OCI-LY3 (cell line): ENCODE data around the gene DGKG.
A peak's percentile ranks its signal among the peaks of the same experiment; 100 is the strongest.

ENCODE experiments used
- H2AFZ ChIP-seq: fragments of 200-600, 300-600 bp; shearing (Covaris generic); 2 replicates; pipeline ENCODE4 v1.6.0; 2014; ENCODE audit warnings: antibody characterized with exemption, low read depth, low read length
- H3K27ac ChIP-seq: fragments of 200-600, 300-600 bp; sonication (generic); 2 replicates; pipeline ENCODE4 v1.5.1; 2014; ENCODE audit warnings: mild to moderate bottlenecking, low read length, moderate library complexity, mixed read lengths
- H3K27me3 ChIP-seq: fragments of 200-600, 300-600 bp; sonication (generic); 2 replicates; pipeline ENCODE4 v1.6.1; 2014; ENCODE audit warnings: low read depth, low read length, mixed read lengths
- H3K36me3 ChIP-seq: fragments of 200-600, 300-600 bp; sonication (generic); replicated peaks from 2 replicates; pipeline ENCODE3; 2014; ENCODE audit warnings: low read depth, low read length, mixed read lengths
- H3K4me1 ChIP-seq: fragments of 300-600, 200-600 bp; sonication (generic); 2 replicates; pipeline ENCODE4 v1.6.1; 2014; ENCODE audit warnings: low read length, mixed read lengths
- H3K4me2 ChIP-seq: fragments of 200-600, 300-600 bp; sonication (generic); 2 replicates; pipeline ENCODE4 v1.6.1; 2014; ENCODE audit warnings: low read length, mixed read lengths
- H3K4me3 ChIP-seq: fragments of 300-600, 200-600 bp; sonication (generic); 2 replicates; pipeline ENCODE4 v1.5.1; 2014; ENCODE audit warnings: antibody characterized with exemption, mild to moderate bottlenecking, low read length, moderate library complexity
- H3K79me2 ChIP-seq: fragments of 300-600, 200-600 bp; shearing (Covaris generic); 2 replicates; pipeline ENCODE4 v1.6.1; 2014; ENCODE audit warnings: mild to moderate bottlenecking, low read length, mixed read lengths
- H3K9ac ChIP-seq: fragments of 300-600, 200-600 bp; shearing (Covaris generic); 2 replicates; pipeline ENCODE4 v1.6.0; 2014; ENCODE audit warnings: mild to moderate bottlenecking, low read length, moderate library complexity
- H3K9me3 ChIP-seq: fragments of 200-600, 300-600 bp; shearing (Covaris generic); 2 replicates; pipeline ENCODE4 v1.6.1; 2014; ENCODE audit warnings: low read length, mixed read lengths; ENCODE audit not compliant: insufficient read depth
- H4K20me1 ChIP-seq: fragments of 200-600, 300-600 bp; sonication (generic); 2 replicates; pipeline ENCODE4 v1.6.1; 2016; ENCODE audit warnings: low read length, mixed read lengths; ENCODE audit not compliant: insufficient read depth
- EZH2phosphoT487 ChIP-seq: fragments of 200-600 bp; shearing (Covaris generic); IDR thresholded peaks from 2 replicates; pipeline ENCODE4 v1.6.1; 2018; ENCODE audit warnings: antibody characterized with exemption, mixed run types, low read depth
- TF ChIP-seq, protein P1 (sequence below): fragments of 200-600, 300-600 bp; sonication (generic); IDR thresholded peaks from 2 replicates; pipeline ENCODE4 v1.5.1; 2014; ENCODE audit warnings: antibody characterized with exemption, low read length, low read depth

Gene DGKG

GRCh38 chr3:186108106-186108940 lies 253.7 kb downstream of the DGKG start:
- peak overlapping the region; percentile 80 for H3K9ac ChIP-seq
- no peaks in the 10 kb centered on the region for H3K9me3 ChIP-seq
- H3K4me2 ChIP-seq: peak overlapping the region; percentile 88
- H3K79me2 ChIP-seq: peaks cover 28% of the 10 kb centered on the region
- peak overlapping the region; percentile 62 for H3K27ac ChIP-seq
- peak overlapping the region; percentile 92 for H3K4me3 ChIP-seq
- H3K4me1 ChIP-seq: peaks cover 52% of the 10 kb centered on the region
- peaks cover 19% of the 10 kb centered on the region for H3K27me3 ChIP-seq
- peaks cover 23% of the 10 kb centered on the region for H4K20me1 ChIP-seq
- TF ChIP-seq, protein P1, sequence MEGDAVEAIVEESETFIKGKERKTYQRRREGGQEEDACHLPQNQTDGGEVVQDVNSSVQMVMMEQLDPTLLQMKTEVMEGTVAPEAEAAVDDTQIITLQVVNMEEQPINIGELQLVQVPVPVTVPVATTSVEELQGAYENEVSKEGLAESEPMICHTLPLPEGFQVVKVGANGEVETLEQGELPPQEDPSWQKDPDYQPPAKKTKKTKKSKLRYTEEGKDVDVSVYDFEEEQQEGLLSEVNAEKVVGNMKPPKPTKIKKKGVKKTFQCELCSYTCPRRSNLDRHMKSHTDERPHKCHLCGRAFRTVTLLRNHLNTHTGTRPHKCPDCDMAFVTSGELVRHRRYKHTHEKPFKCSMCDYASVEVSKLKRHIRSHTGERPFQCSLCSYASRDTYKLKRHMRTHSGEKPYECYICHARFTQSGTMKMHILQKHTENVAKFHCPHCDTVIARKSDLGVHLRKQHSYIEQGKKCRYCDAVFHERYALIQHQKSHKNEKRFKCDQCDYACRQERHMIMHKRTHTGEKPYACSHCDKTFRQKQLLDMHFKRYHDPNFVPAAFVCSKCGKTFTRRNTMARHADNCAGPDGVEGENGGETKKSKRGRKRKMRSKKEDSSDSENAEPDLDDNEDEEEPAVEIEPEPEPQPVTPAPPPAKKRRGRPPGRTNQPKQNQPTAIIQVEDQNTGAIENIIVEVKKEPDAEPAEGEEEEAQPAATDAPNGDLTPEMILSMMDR: no peak
- TF ChIP-seq EZH2phosphoT487: no peak
- 0 out of 2 replicates have a peak overlapping the region, but pooled peaks have one; percentile 6 for H2AFZ ChIP-seq
- peaks cover 6% of the 10 kb centered on the region for H3K36me3 ChIP-seq

DNA sequence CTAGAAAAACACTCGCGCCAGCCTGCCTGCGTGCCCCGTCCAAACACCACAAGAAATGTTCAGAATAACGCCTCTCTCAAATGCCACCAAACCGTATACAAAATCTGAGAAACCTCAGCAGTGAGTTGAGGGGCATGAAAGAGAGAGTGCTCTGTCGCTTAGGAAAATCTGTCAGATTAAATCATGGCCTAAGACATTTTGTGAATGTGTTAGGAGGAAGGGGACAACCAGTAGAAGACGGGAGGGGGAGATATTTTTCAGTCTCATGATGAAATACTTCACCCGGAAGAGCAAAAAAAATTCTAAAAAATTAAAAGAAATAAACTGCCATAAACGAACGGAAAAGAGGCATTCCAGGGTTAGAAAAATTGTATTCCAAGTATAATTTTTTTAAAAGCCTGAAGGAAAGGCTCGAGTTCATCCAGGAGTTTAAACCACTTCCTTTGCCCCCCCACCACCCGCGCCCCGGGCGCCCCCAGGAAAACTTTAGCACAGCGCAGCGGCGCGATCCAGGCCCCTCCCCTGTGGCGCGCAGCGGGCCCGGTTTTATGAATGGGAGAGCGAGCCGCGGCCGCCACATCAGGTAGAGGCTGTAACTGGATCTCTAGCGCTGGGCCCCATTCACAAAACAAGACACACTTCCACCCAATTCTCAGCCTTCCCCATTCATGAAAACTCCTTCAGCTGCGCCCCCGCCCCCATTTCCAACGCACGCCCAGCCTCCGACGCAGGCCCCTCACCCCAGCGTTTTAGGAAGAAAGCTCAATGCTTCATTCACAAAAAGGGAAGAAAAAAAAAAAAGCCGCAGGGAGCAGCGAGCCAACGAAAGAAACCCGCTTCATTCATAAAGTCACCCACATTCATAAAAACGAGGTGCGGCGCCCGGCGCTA lies 254.6 kb downstream of the DGKG start:
- peak overlapping the region; percentile 88 for H3K4me2 ChIP-seq
- H3K27ac ChIP-seq: peak overlapping the region; percentile 62
- H3K36me3 ChIP-seq: peaks cover 10% of the 10 kb centered on the region
- H3K27me3 ChIP-seq: peaks cover 14% of the 10 kb centered on the region
- H2AFZ ChIP-seq: no peak overlapping the region; the same call in 1 of the 2 replicates
- peaks cover 27% of the 10 kb centered on the region for H4K20me1 ChIP-seq
- H3K4me1 ChIP-seq: peaks cover 50% of the 10 kb centered on the region
- no peak for TF ChIP-seq EZH2phosphoT487
- TF ChIP-seq, protein P1: no peak
- H3K9me3 ChIP-seq: no peaks in the 10 kb centered on the region
- peak overlapping the region; percentile 80 for H3K9ac ChIP-seq
- H3K79me2 ChIP-seq: peaks cover 28% of the 10 kb centered on the region
- H3K4me3 ChIP-seq: peak overlapping the region; percentile 92

DNA sequence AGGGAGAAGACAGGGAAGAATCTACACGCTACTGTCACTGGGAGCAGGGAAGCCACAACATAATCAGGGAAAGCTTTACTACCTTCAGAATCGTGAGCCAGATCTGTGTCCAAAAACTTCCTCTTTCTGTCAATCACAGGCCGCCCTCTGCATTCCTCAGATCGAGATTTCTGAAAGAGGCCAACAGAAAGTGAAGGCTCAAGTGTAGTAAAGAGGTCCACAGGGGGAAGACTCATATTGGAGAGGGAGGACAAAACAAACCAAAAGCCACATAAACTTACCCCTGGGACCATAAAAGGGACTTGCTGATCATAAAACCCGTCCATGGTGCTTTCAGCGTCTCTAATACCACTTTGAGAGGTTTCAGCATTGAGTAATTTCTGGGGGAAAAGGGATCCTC lies 256.5 kb downstream of the DGKG start:
- Histone ChIP-seq H3K4me2 (peak overlapping the region; percentile 53), H3K4me3 (peak overlapping the region; percentile 19), H3K27ac (no peak overlapping the region), H3K79me2 (peaks cover 28% of the 10 kb centered on the region), H2AFZ (no peak overlapping the region), H3K9ac (no peak overlapping the region), H4K20me1 (peaks cover 27% of the 10 kb centered on the region), H3K9me3 (no peaks in the 10 kb centered on the region), H3K36me3 (peaks cover 15% of the 10 kb centered on the region), H3K4me1 (peaks cover 30% of the 10 kb centered on the region), H3K27me3 (peaks cover 5% of the 10 kb centered on the region)
- no peak for TF ChIP-seq EZH2phosphoT487
- TF ChIP-seq, protein P1: no peak

DNA sequence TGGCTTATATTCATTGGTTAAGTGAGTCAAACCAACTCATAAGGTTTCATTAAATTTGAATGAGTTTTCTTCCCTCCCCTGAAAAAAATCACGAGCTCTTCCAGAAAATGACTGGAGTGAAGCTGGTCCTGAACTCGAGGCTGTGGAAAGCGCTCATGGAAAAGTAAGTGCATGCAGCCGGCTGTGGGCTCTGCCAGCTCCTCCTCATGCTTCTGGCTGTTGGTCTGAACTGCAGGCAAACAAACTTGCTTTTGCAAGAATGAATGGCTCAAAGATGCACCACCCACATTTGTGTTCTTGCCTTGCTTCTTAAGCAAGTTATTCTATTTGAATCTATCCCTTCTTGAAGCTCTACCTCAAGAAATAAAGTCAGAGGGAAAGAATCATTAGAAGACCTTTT lies 259.3 kb downstream of the DGKG start:
- TF ChIP-seq, protein P1: no peak
- TF ChIP-seq EZH2phosphoT487: no peak
- Histone ChIP-seq H4K20me1 (peaks cover 29% of the 10 kb centered on the region), H3K4me1 (peaks cover 21% of the 10 kb centered on the region), H2AFZ (no peak overlapping the region), H3K27ac (no peak overlapping the region), H3K36me3 (peaks cover 20% of the 10 kb centered on the region), H3K9ac (no peak overlapping the region), H3K79me2 (peaks cover 18% of the 10 kb centered on the region), H3K27me3 (peaks cover 5% of the 10 kb centered on the region), H3K9me3 (no peaks in the 10 kb centered on the region), H3K4me3 (no peak overlapping the region), H3K4me2 (no peak overlapping the region)
